Tibial nerve (tissue), 3 donors: ENCODE data around the gene METTL21A.

Experiments used
- POLR2A ChIP-seq, 2 donors: fragments of 450-650 bp; IDR thresholded peaks; one replicate each; pipeline ENCODE4 v1.6.1; 2017; ENCODE audit warnings: antibody characterized with exemption in 2 of 2, mild to moderate bottlenecking in 2 of 2, moderate library complexity in 2 of 2
- TF ChIP-seq, protein P1 (sequence below), 5 experiments: fragments of 200-600 bp in 3 of 5; fragments of 450-650 bp in 2 of 5; sonication (generic) in 3 of 5; IDR thresholded peaks; one replicate each; pipeline ENCODE4 v1.5.1; 2016 to 2019; ENCODE audit warnings: antibody characterized with exemption in 5 of 5, mild to moderate bottlenecking in 3 of 5, moderate library complexity in 2 of 5

DNA sequence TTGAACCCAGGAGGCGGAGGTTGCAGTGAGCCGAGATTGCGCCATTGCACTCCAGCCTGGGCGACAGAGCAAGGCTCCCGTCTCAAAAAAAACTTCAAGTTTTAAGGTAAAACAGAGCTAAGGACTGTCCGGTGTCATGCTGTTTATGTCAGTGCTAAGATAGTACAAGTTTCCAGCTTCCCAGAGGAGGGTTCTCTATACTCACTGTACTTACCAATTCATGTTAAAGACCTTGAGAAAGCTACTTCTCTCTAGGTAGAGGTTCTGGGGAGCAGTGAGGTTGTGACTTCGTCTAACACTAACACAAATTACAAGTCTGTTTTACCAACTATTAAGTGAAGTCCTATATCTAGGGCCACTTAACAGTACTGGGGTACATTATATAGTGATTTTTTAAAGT lies 18.8 kb downstream of the METTL21A start:
- TF ChIP-seq, protein P1, sequence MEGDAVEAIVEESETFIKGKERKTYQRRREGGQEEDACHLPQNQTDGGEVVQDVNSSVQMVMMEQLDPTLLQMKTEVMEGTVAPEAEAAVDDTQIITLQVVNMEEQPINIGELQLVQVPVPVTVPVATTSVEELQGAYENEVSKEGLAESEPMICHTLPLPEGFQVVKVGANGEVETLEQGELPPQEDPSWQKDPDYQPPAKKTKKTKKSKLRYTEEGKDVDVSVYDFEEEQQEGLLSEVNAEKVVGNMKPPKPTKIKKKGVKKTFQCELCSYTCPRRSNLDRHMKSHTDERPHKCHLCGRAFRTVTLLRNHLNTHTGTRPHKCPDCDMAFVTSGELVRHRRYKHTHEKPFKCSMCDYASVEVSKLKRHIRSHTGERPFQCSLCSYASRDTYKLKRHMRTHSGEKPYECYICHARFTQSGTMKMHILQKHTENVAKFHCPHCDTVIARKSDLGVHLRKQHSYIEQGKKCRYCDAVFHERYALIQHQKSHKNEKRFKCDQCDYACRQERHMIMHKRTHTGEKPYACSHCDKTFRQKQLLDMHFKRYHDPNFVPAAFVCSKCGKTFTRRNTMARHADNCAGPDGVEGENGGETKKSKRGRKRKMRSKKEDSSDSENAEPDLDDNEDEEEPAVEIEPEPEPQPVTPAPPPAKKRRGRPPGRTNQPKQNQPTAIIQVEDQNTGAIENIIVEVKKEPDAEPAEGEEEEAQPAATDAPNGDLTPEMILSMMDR (IDR thresholded peaks at IDR 0.05), result no peak
- no peak for TF ChIP-seq POLR2A (IDR thresholded peaks at IDR 0.05)
